IMR-90 (cell line): ENCODE data around the gene ADIG. TPM values are rescaled to one million over a fixed set of nuclear protein-coding genes. Genes with fewer than 3 reads are reported as not detected.

Experiments used
- ATAC-seq: fragments of 200-7000 bp; cut with Tn5 transposase; 2 replicates; pipeline ENCODE4 v1.9.1; 2020; ENCODE audit warnings: low read depth, mild to moderate bottlenecking, moderate library complexity
- BruUV-seq: library from RNA; stranded (reverse); fragments of 400-500 nt; replicated peaks from 2 replicates; lab custom pipeline; 2021; lab: Mats Ljungman, UMichigan
- CTCF ChIA-PET: fragments of 300-600 bp; formaldehyde crosslinking; extraction: SDS; loops from one replicate; lab custom pipeline; 2021; ENCODE audit warnings: antibody characterized with exemption; lab: Yijun Ruan, JAX
- POLR2A ChIA-PET: fragments of 300-600 bp; sonication (Branson Sonifier 250); formaldehyde crosslinking; loops from one replicate; lab custom pipeline; 2022; ENCODE audit warnings: antibody characterized with exemption; ENCODE audit not compliant: unreplicated experiment; lab: Charles Lee
- DNase-seq: peaks from one replicate; pipeline ENCODE4 v3.0.0; 2013
- H2AFZ ChIP-seq: replicated peaks from 2 replicates; pipeline ENCODE3; 2013; ENCODE audit warnings: low read length, mild to moderate bottlenecking; ENCODE audit not compliant: poor library complexity
- H2AK5ac ChIP-seq: 2 replicates; pipeline ENCODE4 v1.6.1; 2013; ENCODE audit warnings: low read depth, low read length, inconsistent platforms
- H2AK9ac ChIP-seq: replicated peaks from 2 replicates; pipeline ENCODE3; 2013; ENCODE audit warnings: mild to moderate bottlenecking, low read depth, low read length, moderate library complexity; ENCODE audit not compliant: poor library complexity
- H2BK120ac ChIP-seq: 2 replicates; pipeline ENCODE4 v1.6.1; 2013; ENCODE audit warnings: low read depth, low read length, inconsistent platforms
- H2BK15ac ChIP-seq: 3 replicates; pipeline ENCODE4 v1.6.1; 2013; ENCODE audit warnings: low read depth, low read length, inconsistent platforms
- H2BK20ac ChIP-seq: 2 replicates; pipeline ENCODE4 v1.6.1; 2013; ENCODE audit warnings: low read depth, mild to moderate bottlenecking, inconsistent platforms, low read length, moderate library complexity
- H2BK5ac ChIP-seq: 2 replicates; pipeline ENCODE4 v1.6.1; 2013; ENCODE audit warnings: mild to moderate bottlenecking, low read depth, low read length, inconsistent platforms; ENCODE audit not compliant: poor library complexity, severe bottlenecking
- H3K14ac ChIP-seq: replicated peaks from 2 replicates; pipeline ENCODE4 v1.6.1; 2013; ENCODE audit warnings: low read depth, low read length, inconsistent platforms
- H3K18ac ChIP-seq: 2 replicates; pipeline ENCODE4 v1.6.1; 2013; ENCODE audit warnings: low read depth, low read length, control low read depth
- H3K23ac ChIP-seq: 2 replicates; pipeline ENCODE4 v1.6.1; 2013; ENCODE audit warnings: low read depth, low read length, inconsistent platforms
- H3K27ac ChIP-seq: 2 replicates; pipeline ENCODE4 v1.5.1; 2013; ENCODE audit warnings: mild to moderate bottlenecking, control low read depth, low read length; ENCODE audit not compliant: insufficient read depth
- H3K27me3 ChIP-seq: 2 replicates; pipeline ENCODE4 v1.6.1; 2013; ENCODE audit warnings: low read length; ENCODE audit not compliant: control insufficient read depth, insufficient read depth
- H3K36me3 ChIP-seq: 2 replicates; pipeline ENCODE4 v1.6.1; 2013; ENCODE audit warnings: low read length, mixed read lengths; ENCODE audit not compliant: control insufficient read depth, insufficient read depth
- H3K4ac ChIP-seq: 2 replicates; pipeline ENCODE4 v1.6.1; 2013; ENCODE audit warnings: low read depth, low read length, inconsistent platforms
- H3K4me1 ChIP-seq: 2 replicates; pipeline ENCODE4 v1.6.1; 2013; ENCODE audit warnings: low read length, mixed read lengths; ENCODE audit not compliant: control insufficient read depth, insufficient read depth
- H3K4me2 ChIP-seq: 2 replicates; pipeline ENCODE4 v1.6.1; 2013; ENCODE audit warnings: low read depth, mild to moderate bottlenecking, control low read depth, low read length, moderate library complexity
- H3K4me3 ChIP-seq: 2 replicates; pipeline ENCODE4 v1.5.1; 2013; ENCODE audit warnings: low read depth, mild to moderate bottlenecking, control low read depth, low read length, moderate library complexity; ENCODE audit not compliant: insufficient read depth
- H3K56ac ChIP-seq: 2 replicates; pipeline ENCODE4 v1.6.1; 2013; ENCODE audit warnings: low read length, inconsistent platforms; ENCODE audit not compliant: insufficient read depth; ENCODE audit errors: extremely low read depth
- H3K79me1 ChIP-seq, 2 experiments: 2 replicates each; pipeline ENCODE4 v1.6.1; 2013; ENCODE audit warnings: low read length in 2 of 2, inconsistent platforms in 1 of 2, low read depth in 1 of 2
- H3K9ac ChIP-seq: 2 replicates; pipeline ENCODE4 v1.6.1; 2013; ENCODE audit warnings: low read depth, low read length, control low read depth
- H3K9me1 ChIP-seq: 2 replicates; pipeline ENCODE4 v1.6.1; 2013; ENCODE audit warnings: low read length, inconsistent platforms; ENCODE audit not compliant: insufficient read depth
- H3K9me3 ChIP-seq: 2 replicates; pipeline ENCODE4 v1.6.1; 2013; ENCODE audit warnings: low read length; ENCODE audit not compliant: control insufficient read depth, insufficient read depth
- H4K20me1 ChIP-seq: 2 replicates; pipeline ENCODE4 v1.6.1; 2013; ENCODE audit warnings: low read length, inconsistent platforms; ENCODE audit not compliant: insufficient read depth
- H4K5ac ChIP-seq: 2 replicates; pipeline ENCODE4 v1.6.1; 2013; ENCODE audit warnings: mild to moderate bottlenecking, low read depth, low read length, control low read depth
- H4K8ac ChIP-seq, 2 experiments: 2 replicates each; pipeline ENCODE4 v1.6.1; 2013; ENCODE audit warnings: low read depth in 2 of 2, low read length in 2 of 2, control low read depth in 1 of 2, inconsistent platforms in 1 of 2
- H4K91ac ChIP-seq: 2 replicates; pipeline ENCODE4 v1.6.1; 2013; ENCODE audit warnings: low read depth, low read length, inconsistent platforms; ENCODE audit not compliant: insufficient read depth
- BHLHE40 ChIP-seq: fragments of 150-350 bp; IDR thresholded peaks from 2 replicates; pipeline ENCODE4 v1.6.1; 2016; ENCODE audit warnings: mild to moderate bottlenecking, low read depth, low read length
- CEBPB ChIP-seq: IDR thresholded peaks from 2 replicates; pipeline ENCODE4 v1.6.1; 2012; ENCODE audit warnings: low read depth, low read length, improper control_type of control experiment
- CHD1 ChIP-seq: IDR thresholded peaks from 2 replicates; pipeline ENCODE4 v1.6.1; 2012; ENCODE audit warnings: low read depth, low read length, improper control_type of control experiment
- CTCF ChIP-seq: conservative IDR thresholded peaks from 2 replicates; pipeline ENCODE4 v1.5.1; 2012; ENCODE audit warnings: mild to moderate bottlenecking, low read depth, low read length, improper control_type of control experiment
- FOS ChIP-seq: fragments of 150-350 bp; IDR thresholded peaks from 2 replicates; pipeline ENCODE4 v1.6.1; 2016; ENCODE audit warnings: low read depth, low read length
- MAZ ChIP-seq: IDR thresholded peaks from 2 replicates; pipeline ENCODE4 v1.6.1; 2012; ENCODE audit warnings: low read depth, mild to moderate bottlenecking, low read length, improper control_type of control experiment, moderate library complexity, borderline replicate concordance
- MXI1 ChIP-seq: IDR thresholded peaks from 2 replicates; pipeline ENCODE4 v1.6.1; 2012; ENCODE audit warnings: low read depth, mild to moderate bottlenecking, low read length, moderate library complexity, borderline replicate concordance
- NFE2L2 ChIP-seq: fragments of 150-350 bp; IDR thresholded peaks from 2 replicates; pipeline ENCODE4 v1.6.1; 2016; ENCODE audit warnings: low read depth, mild to moderate bottlenecking, low read length
- POLR2A ChIP-seq: IDR thresholded peaks from 2 replicates; pipeline ENCODE4 v1.6.1; 2012; ENCODE audit warnings: mild to moderate bottlenecking, low read depth, low read length
- RAD21 ChIP-seq: IDR thresholded peaks from 2 replicates; pipeline ENCODE4 v1.6.1; 2012; ENCODE audit warnings: low read length, improper control_type of control experiment
- RCOR1 ChIP-seq: IDR thresholded peaks from 2 replicates; pipeline ENCODE4 v1.6.1; 2012; ENCODE audit warnings: mild to moderate bottlenecking, low read length, improper control_type of control experiment; ENCODE audit not compliant: insufficient replicate concordance
- RFX5 ChIP-seq: IDR thresholded peaks from 2 replicates; pipeline ENCODE4 v1.8.0; 2012; ENCODE audit warnings: low read depth, mild to moderate bottlenecking, low read length, moderate library complexity
- SMC3 ChIP-seq: fragments of 150-350 bp; IDR thresholded peaks from 2 replicates; pipeline ENCODE4 v1.6.1; 2016; ENCODE audit warnings: low read depth, mild to moderate bottlenecking, antibody characterized with exemption, low read length, moderate library complexity
- WGBS, 2 experiments: methylation state at CpG; one replicate each; pipeline versions ENCODE4 v1.1.5 to v1.1.7; 2013; ENCODE audit warnings: missing lambda C conversion rate in 2 of 2; ENCODE audit not compliant: insufficient read length in 1 of 2; ENCODE audit errors: extremely low coverage in 2 of 2; 5-methylcytosine and 5-hydroxymethylcytosine counted together
- dilution Hi-C: fragments of 300-500 bp; cut with HindIII; formaldehyde crosslinking; loops from one replicate; pipeline ENCODE4 v1.14.3; 2018; ENCODE audit warnings: low sequenced_read_pairs; ENCODE audit not compliant: unreplicated experiment
- in situ Hi-C: fragments of 300-500 bp; cut with MboI; formaldehyde crosslinking; loops from 3 replicates; pipeline ENCODE4 v1.14.3; 2019; ENCODE audit warnings: low sequenced_read_pairs, inconsistent platforms, mixed read lengths
- intact Hi-C: fragments of 100-400 bp; cut with micrococcal nuclease; formaldehyde crosslinking; loops from 2 replicates; pipeline ENCODE4 v1.10.0; 2022
- polyA plus RNA-seq, 3 experiments: library from polyadenylated mRNA; depleted of rRNA; stranded (reverse); fragments of >200 nt; gene quantifications; 2 replicates each; pipeline ENCODE4 v1.2.3, GENCODE V29; 2012; ENCODE audit warnings: low replicate concordance in 1 of 3
- total RNA-seq: library from RNA; depleted of rRNA; stranded (reverse); fragments of >200 nt; gene quantifications from 2 replicates; pipeline ENCODE4 v1.2.3, GENCODE V29; 2012
- TF ChIP-seq, protein P1 (sequence below): fragments of 150-350 bp; IDR thresholded peaks from 2 replicates; pipeline ENCODE4 v1.6.1; 2016; ENCODE audit warnings: low read depth, mild to moderate bottlenecking, low read length, moderate library complexity, borderline replicate concordance
- TF ChIP-seq, protein P2 (sequence below): fragments of 150-350 bp; IDR thresholded peaks from 2 replicates; pipeline ENCODE4 v1.6.1; 2017; ENCODE audit warnings: mild to moderate bottlenecking, antibody characterized with exemption, low read length, low read depth

Gene ADIG
- total and polyA plus RNA-seq, 2 of the 4 experiments (the other 2 are of a cell fraction), result not detected

GRCh38 chr20:38558596-38559360, 22.2 kb upstream of the ADIG start:
- Histone ChIP-seq H3K56ac (no peak overlapping the region), H2BK5ac (no peak overlapping the region), H3K18ac (no peak overlapping the region), H2BK15ac (no peak overlapping the region), H3K79me1 (peaks cover 0 to 5% of the 10 kb centered on the region in 2 experiments; a peak in 1 of 4 replicates), H3K36me3 (peaks cover 17% of the 10 kb centered on the region), H3K4me3 (no peak overlapping the region), H2AK9ac (no peak overlapping the region), H3K4me2 (no peak overlapping the region), H3K9me3 (no peaks in the 10 kb centered on the region), H3K23ac (no peak overlapping the region), H2AFZ (no peak overlapping the region), H3K27ac (no peak overlapping the region), H2AK5ac (no peak overlapping the region), H3K27me3 (no peaks in the 10 kb centered on the region), H3K9ac (no peak overlapping the region), H3K4me1 (no peaks in the 10 kb centered on the region), H3K4ac (no peak overlapping the region), H3K9me1 (no peaks in the 10 kb centered on the region), H4K91ac (no peak overlapping the region), H2BK20ac (no peak overlapping the region), H2BK120ac (no peak overlapping the region), H4K5ac (no peak overlapping the region), H4K20me1 (no peaks in the 10 kb centered on the region), H4K8ac (no peak overlapping the region), H3K14ac (no peak overlapping the region)
- dilution Hi-C loops, result no loop called here
- BruUV-seq, result TSS peak; percentile 25
- no peak for ATAC-seq
- ChIA-PET POLR2A (no interaction called here), CTCF (interaction anchor here (1.3 kb wide), 1 partner anchor 8 kb away, joined by 3 read pairs; no protein-coding TSS in a partner anchor)
- no CpG with 5 or more reads among the region's 3 CpGs for WGBS, 2 experiments
- in situ Hi-C loops, result no loop called here
- intact Hi-C loops, result loop anchor here (5.0 kb wide), 1 partner anchor 36 kb away; no protein-coding TSS in a partner anchor
- no peak for DNase-seq
- TF ChIP-seq, protein P1, sequence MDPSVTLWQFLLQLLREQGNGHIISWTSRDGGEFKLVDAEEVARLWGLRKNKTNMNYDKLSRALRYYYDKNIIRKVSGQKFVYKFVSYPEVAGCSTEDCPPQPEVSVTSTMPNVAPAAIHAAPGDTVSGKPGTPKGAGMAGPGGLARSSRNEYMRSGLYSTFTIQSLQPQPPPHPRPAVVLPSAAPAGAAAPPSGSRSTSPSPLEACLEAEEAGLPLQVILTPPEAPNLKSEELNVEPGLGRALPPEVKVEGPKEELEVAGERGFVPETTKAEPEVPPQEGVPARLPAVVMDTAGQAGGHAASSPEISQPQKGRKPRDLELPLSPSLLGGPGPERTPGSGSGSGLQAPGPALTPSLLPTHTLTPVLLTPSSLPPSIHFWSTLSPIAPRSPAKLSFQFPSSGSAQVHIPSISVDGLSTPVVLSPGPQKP, result no peak
- TF ChIP-seq FOS (no peak), RCOR1 (no peak), CEBPB (no peak), POLR2A (no peak), RFX5 (no peak), RAD21 (no peak), BHLHE40 (no peak), SMC3 (no peak), NFE2L2 (no peak), CTCF (no peak), CHD1 (no peak), MAZ (no peak), MXI1 (no peak)
- TF ChIP-seq, protein P2, sequence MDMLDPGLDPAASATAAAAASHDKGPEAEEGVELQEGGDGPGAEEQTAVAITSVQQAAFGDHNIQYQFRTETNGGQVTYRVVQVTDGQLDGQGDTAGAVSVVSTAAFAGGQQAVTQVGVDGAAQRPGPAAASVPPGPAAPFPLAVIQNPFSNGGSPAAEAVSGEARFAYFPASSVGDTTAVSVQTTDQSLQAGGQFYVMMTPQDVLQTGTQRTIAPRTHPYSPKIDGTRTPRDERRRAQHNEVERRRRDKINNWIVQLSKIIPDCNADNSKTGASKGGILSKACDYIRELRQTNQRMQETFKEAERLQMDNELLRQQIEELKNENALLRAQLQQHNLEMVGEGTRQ, result no peak
